HG03196 (cell line): ENCODE results near the gene MEIOB.
"Not testable (repeated sequence)": the region's sequence is repeated elsewhere in the genome, so short reads cannot be mapped to it uniquely, and the experiment has no call there.

Experiments
- ATAC-seq: cut with Tn5 transposase; IDR thresholded peaks from one replicate; pipeline ENCODE4 v1.9.1; 2021; ENCODE audit not compliant: unreplicated experiment

MEIOB gene

GRCh38 chr16:1907226-1907860, 35.4 kb upstream of the MEIOB start:
- ATAC-seq = no peak

GRCh38 chr16:1906846-1907165, 34.8 kb upstream of the MEIOB start:
- ATAC-seq = no peak

GRCh38 chr16:1906055-1906845, 34.3 kb upstream of the MEIOB start:
- ATAC-seq = no peak

- no peak for ATAC-seq
Measured at GRCh38 chr16:1903845-1904840, 32.2 kb upstream of the MEIOB start.

- ATAC-seq = no peak
Measured at GRCh38 chr16:1903220-1903574, 31.2 kb upstream of the MEIOB start.

- ATAC-seq = no peak
Measured at GRCh38 chr16:1902547-1903219, 30.7 kb upstream of the MEIOB start.

GRCh38 chr16:1900452-1900774, 28.4 kb upstream of the MEIOB start:
- ATAC-seq = no peak

GRCh38 chr16:1899641-1900451, 27.9 kb upstream of the MEIOB start:
- ATAC-seq = no peak

- ATAC-seq = not testable (repeated sequence)
Measured at GRCh38 chr16:1897692-1898091, 25.7 kb upstream of the MEIOB start.

- no peak for ATAC-seq
Measured at GRCh38 chr16:1895949-1896675, 24.1 kb upstream of the MEIOB start.

- no peak for ATAC-seq
Measured at GRCh38 chr16:1895068-1895467, 23.1 kb upstream of the MEIOB start.

- ATAC-seq = no peak
Measured at GRCh38 chr16:1890708-1891050, 18.7 kb upstream of the MEIOB start.

GRCh38 chr16:1890024-1890707, 18.2 kb upstream of the MEIOB start:
- no peak for ATAC-seq

GRCh38 chr16:1887711-1888354, 15.9 kb upstream of the MEIOB start:
- no peak for ATAC-seq

- ATAC-seq = no peak
Measured at GRCh38 chr16:1884889-1885288, 12.9 kb upstream of the MEIOB start.

- ATAC-seq = no peak
Measured at GRCh38 chr16:1884155-1884760, 12.3 kb upstream of the MEIOB start.

GRCh38 chr16:1881172-1881571, 9.2 kb upstream of the MEIOB start:
- not testable (repeated sequence) for ATAC-seq

- ATAC-seq = no peak
Measured at GRCh38 chr16:1879477-1879876, 7.5 kb upstream of the MEIOB start.
